Fibroblast of lung (primary cell): ENCODE measurements around the gene STAB2.

Source experiments
- EZH2 ChIP-seq: IDR thresholded peaks from 2 replicates; pipeline ENCODE4 v1.5.1; 2012; ENCODE audit warnings: low read length, control low read depth, mild to moderate bottlenecking; ENCODE audit errors: missing control alignments
- TF ChIP-seq, protein P1 (sequence below), 2 donors: IDR thresholded peaks in 1 of 2; conservative IDR thresholded peaks in 1 of 2; 1 replicate in 1 of 2; 2 replicates in 1 of 2; pipeline ENCODE4 v1.5.1; 2011 to 2012; ENCODE audit warnings: low read length in 2 of 2, control low read depth in 1 of 2, inconsistent platforms in 1 of 2, low read depth in 1 of 2, mild to moderate bottlenecking in 1 of 2

DNA sequence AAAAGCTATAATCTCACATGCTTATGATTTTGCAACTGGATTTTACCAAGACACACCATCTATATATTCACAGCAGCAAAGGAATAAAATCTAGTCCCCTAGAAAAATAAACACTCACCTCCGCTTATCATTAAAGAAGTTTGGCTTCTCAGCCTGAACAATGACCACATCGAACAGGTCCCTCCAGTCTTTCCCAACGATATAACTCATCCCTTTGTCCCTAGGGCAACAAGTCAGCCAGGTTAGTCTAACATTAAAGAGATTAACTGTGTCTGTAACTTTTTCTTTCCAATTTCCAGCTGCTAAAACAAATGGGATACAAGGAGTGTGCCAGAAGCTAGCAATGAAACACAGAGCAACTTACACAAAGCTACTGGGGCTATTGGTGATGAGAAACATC, 206.0 kb downstream of the STAB2 start:
- TF ChIP-seq, protein P1, sequence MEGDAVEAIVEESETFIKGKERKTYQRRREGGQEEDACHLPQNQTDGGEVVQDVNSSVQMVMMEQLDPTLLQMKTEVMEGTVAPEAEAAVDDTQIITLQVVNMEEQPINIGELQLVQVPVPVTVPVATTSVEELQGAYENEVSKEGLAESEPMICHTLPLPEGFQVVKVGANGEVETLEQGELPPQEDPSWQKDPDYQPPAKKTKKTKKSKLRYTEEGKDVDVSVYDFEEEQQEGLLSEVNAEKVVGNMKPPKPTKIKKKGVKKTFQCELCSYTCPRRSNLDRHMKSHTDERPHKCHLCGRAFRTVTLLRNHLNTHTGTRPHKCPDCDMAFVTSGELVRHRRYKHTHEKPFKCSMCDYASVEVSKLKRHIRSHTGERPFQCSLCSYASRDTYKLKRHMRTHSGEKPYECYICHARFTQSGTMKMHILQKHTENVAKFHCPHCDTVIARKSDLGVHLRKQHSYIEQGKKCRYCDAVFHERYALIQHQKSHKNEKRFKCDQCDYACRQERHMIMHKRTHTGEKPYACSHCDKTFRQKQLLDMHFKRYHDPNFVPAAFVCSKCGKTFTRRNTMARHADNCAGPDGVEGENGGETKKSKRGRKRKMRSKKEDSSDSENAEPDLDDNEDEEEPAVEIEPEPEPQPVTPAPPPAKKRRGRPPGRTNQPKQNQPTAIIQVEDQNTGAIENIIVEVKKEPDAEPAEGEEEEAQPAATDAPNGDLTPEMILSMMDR (conservative IDR thresholded peaks at IDR 0.05 in 1 of 2, IDR thresholded peaks at IDR 0.05 in 1 of 2; ENCODE audit: low read depth in 1 of 2, low read length in 2 of 2), result no peak
- no peak for TF ChIP-seq EZH2
